Panc1 (cell line): ENCODE results near the gene INAFM1.

Experiments used
- CTCF ChIP-seq: fragments of 450-650 bp; IDR thresholded peaks from 2 replicates; pipeline ENCODE4 v1.5.1; 2017; ENCODE audit warnings: mild to moderate bottlenecking
- POLR2AphosphoS5 ChIP-seq: IDR thresholded peaks from 2 replicates; pipeline ENCODE4 v1.6.1; 2012; ENCODE audit warnings: mild to moderate bottlenecking, low read depth, low read length, moderate library complexity
- REST ChIP-seq, 2 experiments: IDR thresholded peaks; 2 replicates each; pipeline ENCODE4 v1.6.1; 2011 to 2012; ENCODE audit warnings: low read depth in 2 of 2, control low read depth in 1 of 2, low read length in 1 of 2, mild to moderate bottlenecking in 1 of 2, moderate library complexity in 1 of 2; ENCODE audit not compliant: insufficient read depth in 1 of 2
- SIN3A ChIP-seq: IDR thresholded peaks from 2 replicates; pipeline ENCODE4 v1.6.1; 2012; ENCODE audit warnings: low read depth, mild to moderate bottlenecking, low read length, moderate library complexity, borderline replicate concordance; ENCODE audit not compliant: insufficient read depth
- TCF7L2 ChIP-seq: IDR thresholded peaks from 2 replicates; pipeline ENCODE4 v1.6.1; 2011; ENCODE audit warnings: mild to moderate bottlenecking, low read depth, low read length, inconsistent platforms

GRCh38 chr19:47232422-47233211, 42.1 kb upstream of the INAFM1 start:
- no peak for TF ChIP-seq POLR2AphosphoS5
- TF ChIP-seq SIN3A, result no peak
- TF ChIP-seq CTCF, result no peak
- no peak for TF ChIP-seq REST (IDR thresholded peaks at IDR 0.05; ENCODE audit: insufficient read depth in 1 of 2, low read depth in 2 of 2, low read length in 1 of 2)
- no peak for TF ChIP-seq TCF7L2
